ENCODE results near the gene C20orf144. TPM values are rescaled to one million over a fixed set of nuclear protein-coding genes. Genes with fewer than 3 reads are reported as not detected.

C20orf144 gene
- total RNA-seq, result not detected in 2 replicates

GRCh38 chr20:33662172-33662571 is at the start of gene C20orf144:
C20orf144 (plus strand) TSS chr20:33662327; CDS start chr20:33662346, 19 bp downstream.
- H3K4me3 ChIP-seq (ENCODE audit: low read depth, low read length), result peak within 1 kb of the TSS; percentile 82
- no peak for TF ChIP-seq CTCF (IDR thresholded peaks at IDR 0.05; ENCODE audit: insufficient read depth, low read length, poor library complexity, severe bottlenecking)
- no peak for DNase-seq (ENCODE audit: low read depth)
- no peaks in the 10 kb centered on the region for H3K36me3 ChIP-seq (ENCODE audit: control insufficient read depth, insufficient read depth, low read length)
- H3K27me3 ChIP-seq (ENCODE audit: control insufficient read depth, insufficient read depth, low read length), result no peaks in the 10 kb centered on the region

- H3K27me3 ChIP-seq (ENCODE audit: control insufficient read depth, insufficient read depth, low read length), result no peaks in the 10 kb centered on the region
- no peak overlapping the region for H3K4me3 ChIP-seq (ENCODE audit: low read depth, low read length)
- TF ChIP-seq CTCF (IDR thresholded peaks at IDR 0.05; ENCODE audit: insufficient read depth, low read length, poor library complexity, severe bottlenecking), result no peak
- no peak for DNase-seq (ENCODE audit: low read depth)
- H3K36me3 ChIP-seq (ENCODE audit: control insufficient read depth, insufficient read depth, low read length), result peaks cover 5% of the 10 kb centered on the region
Measured at GRCh38 chr20:33621717-33622400, 40.3 kb upstream of the C20orf144 start.

GRCh38 chr20:33622705-33623365 is 39.3 kb upstream of the C20orf144 start:
- H3K36me3 ChIP-seq (ENCODE audit: control insufficient read depth, insufficient read depth, low read length), result peaks cover 5% of the 10 kb centered on the region
- no peak for DNase-seq (ENCODE audit: low read depth)
- H3K4me3 ChIP-seq (ENCODE audit: low read depth, low read length), result no peak overlapping the region
- TF ChIP-seq CTCF (IDR thresholded peaks at IDR 0.05; ENCODE audit: insufficient read depth, low read length, poor library complexity, severe bottlenecking), result no peak
- H3K27me3 ChIP-seq (ENCODE audit: control insufficient read depth, insufficient read depth, low read length), result no peaks in the 10 kb centered on the region

- no peak for TF ChIP-seq CTCF (IDR thresholded peaks at IDR 0.05; ENCODE audit: insufficient read depth, low read length, poor library complexity, severe bottlenecking)
- no peaks in the 10 kb centered on the region for H3K27me3 ChIP-seq (ENCODE audit: control insufficient read depth, insufficient read depth, low read length)
- DNase-seq (ENCODE audit: low read depth), result no peak
- H3K4me3 ChIP-seq (ENCODE audit: low read depth, low read length), result no peak overlapping the region
- peaks cover 5% of the 10 kb centered on the region for H3K36me3 ChIP-seq (ENCODE audit: control insufficient read depth, insufficient read depth, low read length)
Measured at GRCh38 chr20:33624399-33624798, 37.7 kb upstream of the C20orf144 start.

GRCh38 chr20:33626190-33626589 is 35.9 kb upstream of the C20orf144 start:
- DNase-seq (ENCODE audit: low read depth), result no peak
- Histone ChIP-seq H3K36me3 (ENCODE audit: control insufficient read depth, insufficient read depth, low read length) (peaks cover 5% of the 10 kb centered on the region), H3K4me3 (ENCODE audit: low read depth, low read length) (no peak overlapping the region), H3K27me3 (ENCODE audit: control insufficient read depth, insufficient read depth, low read length) (no peaks in the 10 kb centered on the region)
- TF ChIP-seq CTCF (IDR thresholded peaks at IDR 0.05; ENCODE audit: insufficient read depth, low read length, poor library complexity, severe bottlenecking), result no peak

Data from kidney epithelial cell (primary cell).